HG03060 (cell line): Measurements from ENCODE around the gene ACTN1.

ENCODE experiments used
- ATAC-seq: cut with Tn5 transposase; IDR thresholded peaks from one replicate; pipeline ENCODE4 v1.9.1; 2021; ENCODE audit warnings: low read depth, moderate number of reproducible peaks; ENCODE audit not compliant: unreplicated experiment

Gene ACTN1

DNA sequence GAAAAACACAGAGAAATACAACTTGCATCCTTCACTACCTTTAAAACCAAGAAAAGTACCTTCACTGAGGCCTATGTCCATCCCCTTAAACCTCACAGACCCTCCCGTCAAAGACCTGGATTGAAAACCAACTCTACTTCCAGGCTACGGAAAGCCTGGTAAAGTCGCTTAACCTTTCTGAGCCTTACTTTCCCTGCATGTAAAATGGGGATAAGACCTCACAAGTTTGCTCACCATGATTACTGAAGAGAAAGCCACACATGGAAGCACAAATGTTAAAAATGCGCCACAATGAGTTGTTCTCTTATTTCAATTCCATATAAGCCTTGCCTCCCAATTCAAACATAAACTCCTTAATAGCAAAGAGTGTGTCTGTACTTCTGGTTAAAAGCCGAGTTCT, 8.4 kb downstream of the ACTN1 start:
- no peak for ATAC-seq

DNA sequence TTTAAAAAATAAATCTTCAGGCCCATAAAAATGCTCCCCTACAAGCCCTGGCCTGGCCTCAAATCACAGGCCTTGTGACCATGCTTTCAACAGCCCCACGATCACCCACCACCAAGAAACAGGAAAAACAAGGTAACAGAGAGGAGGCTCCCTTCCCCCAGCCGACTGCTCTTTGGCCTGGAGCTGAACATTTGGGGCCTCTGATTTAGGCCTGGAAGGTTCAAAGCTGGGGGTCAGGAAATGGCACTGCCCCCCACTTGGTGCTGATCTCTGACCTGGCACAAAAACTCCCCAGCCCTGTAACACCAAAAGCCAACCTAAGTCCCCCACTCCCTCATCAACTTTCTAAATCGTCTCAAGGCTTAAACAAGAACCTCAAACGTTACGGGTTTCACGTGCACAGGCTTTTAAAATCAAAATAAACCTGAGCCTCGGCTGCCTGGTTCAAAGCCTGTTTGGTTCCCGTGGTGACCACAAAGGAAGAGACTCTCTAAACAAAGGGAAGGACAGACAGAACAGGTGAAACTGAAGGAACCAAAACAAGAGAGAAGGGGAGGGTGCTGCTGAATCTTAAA, 9.0 kb downstream of the ACTN1 start:
- no peak for ATAC-seq

DNA sequence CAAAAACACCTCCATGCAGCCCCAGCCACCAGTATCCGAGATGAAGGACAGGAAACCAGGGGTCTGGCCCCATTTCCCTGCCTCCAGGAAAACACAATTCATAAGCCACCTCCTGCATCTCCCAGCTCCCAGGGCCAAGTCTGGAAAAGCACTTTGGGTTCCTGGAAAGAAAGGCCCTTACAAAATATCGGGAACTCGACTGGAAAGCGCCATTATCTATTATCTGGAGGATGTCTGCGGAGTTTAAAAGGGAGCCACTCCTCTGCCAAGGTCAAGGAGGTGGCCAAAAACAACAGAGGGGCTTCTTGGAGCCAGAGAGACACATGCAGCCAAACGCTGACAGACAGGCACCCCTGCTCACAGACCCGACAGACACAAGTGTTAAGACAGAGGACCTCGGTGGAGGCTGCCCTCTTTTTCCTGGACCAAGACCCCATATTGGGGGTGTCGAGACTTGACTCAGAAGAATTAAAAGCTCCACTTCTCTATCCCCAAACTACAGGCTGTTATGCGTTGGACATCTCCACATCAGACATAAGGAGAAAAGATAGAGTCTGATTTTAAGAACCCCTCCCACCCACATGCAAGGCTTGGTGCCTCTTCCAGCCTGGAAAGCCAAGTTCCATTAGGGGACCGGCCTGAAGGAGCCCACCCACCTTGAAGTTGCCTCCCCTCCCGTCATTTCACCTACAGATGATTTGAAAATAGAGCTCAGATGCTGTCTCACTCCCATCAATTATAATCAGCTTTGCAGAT, 9.6 kb downstream of the ACTN1 start:
- ATAC-seq, result no peak

DNA sequence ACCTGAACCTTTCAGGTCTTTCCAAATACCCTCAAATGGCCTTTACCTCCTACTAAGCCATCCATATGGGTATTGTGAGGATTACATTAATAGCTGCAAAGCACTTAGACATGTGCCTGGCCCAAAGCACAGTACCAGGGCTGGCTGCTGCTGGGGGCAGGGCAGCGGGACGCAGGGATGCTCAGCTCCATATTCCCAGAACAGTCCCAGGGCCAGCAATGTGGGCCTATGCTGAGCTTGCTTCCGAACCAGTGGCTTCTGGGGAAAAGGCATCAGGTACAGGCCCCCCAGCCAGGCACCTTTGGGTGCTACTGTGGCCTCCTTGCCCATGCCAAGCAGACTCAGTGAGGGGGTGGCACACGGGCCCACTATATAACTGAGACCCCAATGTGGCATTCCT, 10.4 kb downstream of the ACTN1 start:
- ATAC-seq, result no peak

DNA sequence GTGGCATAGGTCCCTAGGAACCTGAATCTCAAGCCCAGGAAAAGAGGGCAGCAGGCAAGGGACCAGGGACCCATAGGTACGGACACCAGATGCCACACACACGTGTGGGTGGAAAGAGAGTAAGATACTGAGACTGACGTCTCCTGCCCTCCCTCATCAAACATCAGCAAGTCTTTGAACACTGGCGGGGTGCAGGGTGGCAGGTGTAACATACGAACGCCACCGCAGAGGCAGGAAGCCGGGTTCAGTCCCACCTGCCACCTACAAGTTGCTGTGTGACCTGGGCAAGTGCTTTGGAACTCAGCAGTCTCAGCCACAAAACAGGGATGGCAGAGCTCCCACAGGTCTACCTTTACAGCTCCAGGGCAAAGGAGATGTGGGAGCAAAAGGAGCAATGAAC, 11.1 kb downstream of the ACTN1 start:
- no peak for ATAC-seq

DNA sequence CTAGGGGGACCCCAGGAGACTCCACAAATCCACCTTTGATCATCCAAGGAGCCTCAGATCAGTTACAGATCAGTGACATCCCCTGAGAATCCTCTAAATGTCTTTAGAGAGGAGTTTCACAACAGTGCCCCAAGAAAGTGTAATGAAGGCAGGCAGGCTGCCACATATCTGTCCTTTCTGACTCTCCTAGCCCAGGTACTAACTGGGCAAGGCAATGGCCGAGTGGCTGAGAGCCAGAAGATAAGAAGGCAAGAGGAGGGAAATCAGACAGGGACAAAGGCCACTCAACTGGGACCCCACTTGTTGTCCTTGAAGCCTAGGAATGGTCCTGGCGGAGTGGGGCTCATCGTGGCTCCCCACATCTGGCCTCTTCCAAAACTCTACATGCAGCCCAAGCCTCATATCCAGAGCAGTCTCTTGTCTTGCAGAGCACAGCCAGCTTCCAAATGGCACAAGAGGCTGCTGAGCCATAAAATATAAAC, 11.6 kb downstream of the ACTN1 start:
- ATAC-seq, result no peak

DNA sequence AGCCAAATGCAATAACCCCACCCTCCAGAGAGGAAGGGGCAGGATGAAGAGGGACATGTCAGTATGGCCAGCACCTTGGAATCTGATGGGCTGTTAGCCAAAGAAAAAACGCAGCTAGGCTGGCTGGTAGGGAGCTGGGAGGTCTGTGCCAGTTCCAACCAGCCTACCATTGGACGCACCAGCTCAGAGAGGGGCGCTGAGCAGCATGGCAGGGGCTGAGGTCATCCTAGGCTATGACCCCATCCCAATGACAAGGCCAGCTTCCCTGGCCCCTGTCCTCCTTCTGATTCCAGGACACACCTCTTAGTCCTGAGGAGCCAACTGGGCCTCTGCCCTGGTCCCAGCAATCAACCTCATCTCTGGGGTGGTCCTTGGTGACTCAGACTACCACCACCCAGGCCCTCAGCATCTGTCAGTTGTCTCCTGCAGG, 12.2 kb downstream of the ACTN1 start:
- ATAC-seq, result no peak

DNA sequence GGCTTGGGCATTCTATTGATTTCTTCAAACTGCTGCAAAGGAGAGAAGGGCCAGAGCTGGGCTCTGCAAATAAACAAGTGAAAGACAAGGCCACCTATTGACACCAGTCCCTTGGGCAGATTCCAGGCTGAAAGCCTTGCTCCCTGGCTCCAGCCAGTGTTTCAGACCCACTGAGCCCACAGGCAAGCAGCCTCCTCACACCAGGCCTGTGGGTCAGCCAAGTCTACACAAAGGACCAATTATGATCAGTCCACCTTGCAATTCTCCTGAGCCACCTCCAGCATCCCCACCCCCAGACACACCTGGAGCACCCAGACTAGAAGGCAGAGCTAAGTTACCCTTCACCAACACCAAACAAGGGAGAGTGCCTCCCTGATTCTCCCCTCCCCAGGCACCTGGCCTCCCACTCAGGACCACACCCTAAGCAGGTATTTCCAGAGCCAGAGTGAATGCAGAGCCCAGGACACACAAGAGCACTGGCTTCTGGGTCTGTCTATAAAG, 13.8 kb downstream of the ACTN1 start:
- no peak for ATAC-seq

DNA sequence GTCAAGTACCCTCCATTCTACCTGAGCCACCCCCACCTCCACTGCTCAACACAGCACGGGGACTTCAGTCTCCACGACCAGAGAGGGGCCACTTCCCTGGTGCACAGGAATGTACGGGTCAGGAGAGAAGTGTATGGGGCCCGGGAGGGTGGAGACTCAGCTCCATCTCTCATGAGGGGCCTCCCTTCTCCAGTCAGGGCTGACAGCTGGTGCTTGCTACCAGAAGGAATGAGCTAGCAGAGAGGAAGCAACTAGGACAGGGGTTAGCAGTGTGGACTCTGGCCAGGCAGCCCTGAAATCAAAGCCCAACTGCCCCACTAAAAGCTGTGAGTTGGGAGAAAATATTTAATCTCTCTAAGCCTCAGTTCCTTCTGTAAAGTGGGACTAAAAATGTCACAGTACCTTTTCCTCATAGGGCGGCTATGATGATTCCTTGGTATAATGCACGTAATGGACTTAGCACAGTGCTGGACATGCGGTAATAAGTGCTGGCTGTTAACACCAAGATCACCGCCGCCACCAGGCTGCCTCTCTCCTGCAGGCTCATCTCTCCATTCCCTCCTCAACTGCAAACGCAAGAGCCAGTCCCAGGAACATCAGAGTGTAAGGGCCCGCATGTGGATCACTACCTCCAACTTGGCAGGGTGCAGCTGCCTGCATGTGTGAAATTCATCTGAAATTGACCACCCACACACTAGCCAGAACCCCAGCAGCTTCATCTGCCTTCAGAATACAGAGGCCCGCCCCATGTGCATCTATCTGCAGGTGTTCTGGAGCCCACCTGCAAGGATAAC, 14.6 kb downstream of the ACTN1 start:
- ATAC-seq, result no peak

DNA sequence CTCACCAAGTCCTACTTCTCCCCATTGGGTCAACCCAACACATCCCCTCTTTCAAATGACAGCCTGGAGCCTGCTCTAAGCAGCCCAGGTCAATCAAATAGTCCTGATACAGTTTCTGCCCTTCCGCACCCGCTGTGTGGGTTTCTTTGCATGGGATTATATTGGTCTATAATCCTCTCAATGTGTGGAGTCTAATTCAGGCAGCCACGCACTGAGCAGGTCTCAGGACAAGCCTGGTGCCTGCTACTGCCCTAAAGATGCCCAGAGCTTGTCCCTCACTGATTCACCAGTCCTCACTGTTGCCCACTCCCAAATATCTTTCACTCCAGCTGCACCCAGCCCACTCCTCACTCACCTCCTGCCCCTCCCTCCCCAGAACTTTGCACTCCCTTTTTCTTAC, 16.4 kb downstream of the ACTN1 start:
- no peak for ATAC-seq

DNA sequence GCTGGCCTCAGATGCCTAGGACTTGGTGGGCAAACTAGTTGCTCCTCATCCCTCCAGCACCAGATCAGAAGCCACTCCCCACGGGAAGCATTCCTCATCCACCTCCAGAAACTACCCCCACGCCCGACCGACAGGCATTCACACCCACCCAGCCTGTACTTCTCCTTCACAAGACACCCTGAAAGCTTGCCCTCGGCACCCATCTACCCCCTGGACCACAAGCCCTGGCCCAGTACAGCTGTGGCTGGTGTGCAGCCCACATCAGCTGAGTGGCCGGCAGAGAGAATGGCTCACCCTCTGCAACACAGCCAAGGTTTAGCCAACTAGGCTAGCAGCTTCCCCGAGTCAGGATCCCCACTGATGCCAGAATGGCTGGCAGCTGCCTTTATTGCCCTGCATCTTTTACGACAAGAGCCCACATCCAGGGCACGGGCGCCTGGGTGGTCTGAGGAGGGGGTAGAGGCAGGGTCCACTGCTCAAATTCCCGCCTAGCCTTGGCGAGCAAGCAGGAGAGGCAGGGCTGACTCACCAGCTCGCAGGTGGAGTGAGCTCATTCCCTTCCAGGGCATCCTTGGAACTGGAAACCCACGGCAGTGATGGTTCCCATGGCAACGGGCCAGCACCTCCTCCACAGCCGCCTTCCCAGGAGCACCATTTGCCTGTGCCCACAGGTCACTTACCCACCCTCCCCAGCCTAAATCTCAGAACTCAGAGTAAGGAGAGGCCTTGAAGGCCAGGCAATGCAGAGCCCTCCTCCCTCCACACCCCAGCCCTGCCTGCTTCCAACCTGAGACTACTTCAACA, 17.1 kb downstream of the ACTN1 start:
- no peak for ATAC-seq

DNA sequence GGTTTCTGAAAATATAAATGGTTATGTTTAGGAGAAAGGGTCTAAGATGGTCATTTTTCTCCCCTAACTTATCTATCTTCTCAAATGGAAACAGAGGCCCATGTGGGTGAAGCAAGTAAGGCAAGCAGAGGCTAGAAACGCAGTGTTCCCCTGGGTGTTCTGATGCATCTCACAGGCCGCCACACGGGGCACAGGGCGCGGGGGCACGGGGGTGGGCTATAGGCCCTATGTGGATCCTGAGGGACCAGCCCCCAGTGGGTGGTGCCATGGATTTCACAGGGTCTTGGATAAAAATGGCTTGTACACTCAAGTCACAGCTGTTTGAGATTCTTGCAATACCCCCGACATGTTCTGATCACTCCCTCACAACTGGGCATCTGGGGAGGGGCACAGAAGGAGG, 17.7 kb downstream of the ACTN1 start:
- ATAC-seq, result no peak

DNA sequence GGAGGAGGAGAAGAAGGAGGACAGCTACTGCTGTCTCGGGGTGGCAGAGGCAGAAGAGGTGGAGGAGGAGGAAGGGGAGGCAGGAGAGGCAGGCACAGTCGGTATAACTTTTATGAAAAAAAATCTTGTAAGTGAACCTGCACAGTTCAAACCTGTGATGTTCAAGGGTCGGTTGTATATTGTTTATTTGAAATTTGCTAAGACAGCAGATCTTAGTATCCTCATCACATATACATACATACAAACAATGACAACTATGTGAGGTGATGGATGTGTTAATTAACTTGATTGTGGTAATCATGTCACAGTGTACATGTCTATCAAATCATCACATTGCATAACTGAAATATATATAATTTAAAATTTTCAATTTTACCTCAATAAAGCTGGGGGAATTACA, 19.0 kb downstream of the ACTN1 start:
- no peak for ATAC-seq

DNA sequence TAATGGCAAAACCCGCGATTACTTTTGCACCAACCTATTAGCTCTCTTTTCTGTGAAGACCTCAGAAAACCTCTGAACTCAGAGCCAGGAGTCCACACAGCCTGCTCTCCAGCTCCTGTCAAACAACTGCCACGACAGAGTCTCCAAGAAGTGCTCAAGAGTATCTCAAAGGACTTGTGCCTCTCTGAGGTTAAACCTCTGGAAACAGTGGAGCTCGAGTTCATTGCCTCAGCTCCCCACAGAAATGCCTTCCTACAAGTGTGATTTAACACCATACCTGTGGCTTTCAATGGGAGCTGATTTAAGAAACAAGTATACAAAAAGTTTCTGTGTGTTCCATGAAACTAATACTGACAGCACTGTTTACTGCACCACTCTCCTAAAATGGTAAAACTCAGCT, 20.1 kb downstream of the ACTN1 start:
- ATAC-seq, result no peak

DNA sequence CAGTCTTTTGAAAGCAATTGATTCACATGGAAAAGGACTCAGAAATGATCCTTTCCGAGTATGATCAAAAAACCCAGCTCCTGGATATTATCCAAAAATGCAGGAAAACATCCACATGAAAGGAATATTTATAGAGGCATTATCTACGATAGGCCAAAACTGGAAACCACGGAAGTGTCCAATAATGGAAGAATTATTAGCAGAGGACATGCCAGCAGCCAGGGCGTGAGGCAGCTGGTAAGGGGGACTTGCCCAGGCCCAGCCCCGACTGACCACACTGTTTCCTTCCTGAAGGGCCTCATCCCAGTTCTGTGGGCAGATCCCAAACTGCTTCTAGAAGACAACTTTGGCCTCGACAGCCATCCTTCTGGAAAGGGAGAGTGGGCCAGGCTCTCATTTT, 20.5 kb downstream of the ACTN1 start:
- no peak for ATAC-seq

DNA sequence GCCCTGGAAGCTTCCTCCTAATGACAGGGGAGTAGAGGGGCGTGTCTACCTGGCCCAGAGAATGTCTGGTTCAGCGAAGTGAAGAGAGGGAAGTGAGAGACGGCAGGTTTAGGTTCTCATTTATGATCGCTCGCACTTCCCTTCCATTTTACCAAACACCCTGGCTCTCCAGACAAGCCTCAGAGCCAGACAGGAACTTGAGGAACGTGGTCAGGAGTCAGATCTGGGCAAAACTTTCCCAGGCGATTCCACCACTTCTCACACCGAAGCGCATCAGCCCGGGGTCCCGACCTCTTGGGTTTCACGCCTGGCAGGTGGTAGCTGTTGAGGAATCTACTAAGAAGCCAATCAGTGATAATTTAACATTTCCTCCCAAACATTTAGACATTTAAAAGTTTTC, 21.3 kb downstream of the ACTN1 start:
- no peak for ATAC-seq

DNA sequence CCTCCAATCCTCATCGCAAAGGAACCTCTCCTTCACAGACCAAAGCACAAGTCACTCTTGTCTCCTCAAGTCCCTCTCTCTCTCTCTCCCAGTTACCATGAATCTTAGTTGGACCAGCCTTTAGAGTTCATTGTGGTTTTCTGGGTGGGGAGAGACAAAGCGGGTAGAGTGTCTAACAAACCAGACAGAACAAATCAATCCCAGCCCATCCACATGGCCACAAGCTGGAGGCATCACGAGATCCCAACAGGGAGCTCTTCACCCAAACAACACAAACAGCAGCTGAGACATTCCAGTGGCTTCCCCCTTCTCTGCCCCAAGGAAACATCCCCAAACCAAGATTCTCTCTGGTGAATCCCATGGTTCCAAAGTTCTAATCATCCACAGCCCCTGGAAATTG, 22.4 kb downstream of the ACTN1 start:
- ATAC-seq, result no peak

DNA sequence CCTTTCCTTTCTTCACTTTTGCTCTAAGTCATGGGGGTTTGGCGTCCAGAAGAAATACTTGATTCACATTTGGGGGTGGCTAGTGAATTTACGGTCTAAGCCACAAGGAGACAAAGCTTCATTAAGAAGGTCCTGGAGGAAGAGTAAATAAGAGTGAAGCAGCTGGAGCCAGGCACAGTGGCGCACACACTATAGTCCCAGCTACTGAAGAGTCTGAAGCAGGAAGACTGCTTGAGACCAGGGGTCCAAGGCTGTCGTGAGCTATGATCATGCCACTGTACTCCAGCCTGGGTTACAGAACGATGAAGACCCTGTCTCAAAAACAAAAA, 23.3 kb downstream of the ACTN1 start:
- no peak for ATAC-seq

DNA sequence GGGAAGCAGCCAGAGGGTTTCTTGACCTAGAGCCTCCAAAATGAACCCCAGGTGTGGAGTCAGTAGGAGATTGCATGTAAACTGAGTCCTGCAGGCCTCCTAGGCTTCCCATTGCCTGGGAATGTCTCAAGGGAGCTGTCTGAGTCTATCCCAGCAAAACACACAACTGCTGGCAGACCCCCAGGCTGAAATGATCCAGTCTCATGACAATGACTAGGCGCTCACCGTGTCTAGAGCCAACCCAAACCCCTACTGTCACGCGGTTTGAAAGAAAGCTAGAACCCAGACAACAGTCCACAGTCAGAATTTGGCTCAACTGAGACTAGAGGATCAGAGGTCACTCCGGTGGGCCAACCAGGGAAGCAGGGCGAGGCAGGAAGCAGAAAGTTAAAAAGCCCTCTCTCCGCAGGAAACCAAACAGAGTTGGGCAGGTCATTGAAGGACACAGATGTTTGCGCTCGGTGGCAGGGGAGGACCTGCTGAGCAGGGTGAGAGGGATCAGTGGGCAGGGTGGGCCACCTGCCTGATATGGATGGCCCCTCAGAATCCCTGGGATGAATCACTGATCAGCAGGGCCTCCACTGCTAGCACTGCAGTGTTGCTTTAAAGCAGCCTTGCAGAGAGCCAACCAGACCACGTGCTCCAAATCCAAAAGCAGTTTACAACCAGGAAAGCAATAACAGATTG, 23.8 kb downstream of the ACTN1 start:
- no peak for ATAC-seq

DNA sequence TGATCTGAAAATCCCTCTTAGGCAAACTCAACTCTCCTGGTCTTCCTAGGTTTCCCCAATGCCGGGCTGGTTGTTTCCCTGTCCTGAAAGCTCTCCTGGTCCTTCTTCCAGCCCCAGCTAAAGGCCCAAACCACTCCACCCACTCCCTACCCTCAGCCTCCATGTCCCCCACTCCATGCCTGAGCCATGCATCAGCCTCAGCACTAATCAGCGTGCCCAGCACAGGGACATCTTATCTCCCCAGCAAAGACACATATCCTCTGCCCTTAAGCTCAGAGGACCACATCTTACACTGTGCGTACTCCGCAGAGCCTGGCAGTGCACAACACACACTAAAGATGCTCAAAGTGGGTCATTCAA, 25.9 kb downstream of the ACTN1 start:
- ATAC-seq, result no peak
